HG03175 (cell line): ENCODE measurements around the gene SRSF3.
"Not testable (repeated sequence)": the region's sequence is repeated elsewhere in the genome, so short reads cannot be mapped to it uniquely, and the experiment has no call there.

ENCODE experiments used
- ATAC-seq: cut with Tn5 transposase; IDR thresholded peaks from one replicate; pipeline ENCODE4 v1.9.1; 2021; ENCODE audit warnings: mild to moderate bottlenecking, moderate library complexity; ENCODE audit not compliant: unreplicated experiment

Gene SRSF3

GRCh38 chr6:36594029-36594815 lies at the start of gene SRSF3:
TSS of gene SRSF3 (plus strand) at chr6:36594362. CDS start at chr6:36596763, 2,401 bp downstream.
- peak; percentile 76 for ATAC-seq

GRCh38 chr6:36545767-36546307 lies 48.3 kb upstream of the SRSF3 start:
- no peak for ATAC-seq

- ATAC-seq = no peak
Measured at GRCh38 chr6:36546308-36546919, 47.7 kb upstream of the SRSF3 start.

GRCh38 chr6:36546920-36547645 lies 47.1 kb upstream of the SRSF3 start, which contains the start of gene STK38:
TSS of gene STK38 (minus strand) at chr6:36547479. CDS start at chr6:36540202, 7,277 bp downstream.
- peak; percentile 90 for ATAC-seq

GRCh38 chr6:36547646-36548400 lies 46.3 kb upstream of the SRSF3 start:
- no peak for ATAC-seq

GRCh38 chr6:36548401-36548743 lies 45.8 kb upstream of the SRSF3 start:
- no peak for ATAC-seq

GRCh38 chr6:36550473-36551000 lies 43.6 kb upstream of the SRSF3 start:
- ATAC-seq = no peak

GRCh38 chr6:36555750-36556252 lies 38.4 kb upstream of the SRSF3 start:
- no peak for ATAC-seq

GRCh38 chr6:36556281-36556680 lies 37.9 kb upstream of the SRSF3 start:
- ATAC-seq = no peak

GRCh38 chr6:36559011-36559793 lies 35.0 kb upstream of the SRSF3 start:
- no peak for ATAC-seq

- ATAC-seq = no peak
Measured at GRCh38 chr6:36560822-36561221, 33.3 kb upstream of the SRSF3 start.

- no peak for ATAC-seq
Measured at GRCh38 chr6:36563237-36563927, 30.8 kb upstream of the SRSF3 start.

- ATAC-seq = no peak
Measured at GRCh38 chr6:36563928-36564284, 30.3 kb upstream of the SRSF3 start.

- no peak for ATAC-seq
Measured at GRCh38 chr6:36566418-36566905, 27.7 kb upstream of the SRSF3 start.

- ATAC-seq = no peak
Measured at GRCh38 chr6:36570264-36570663, 23.9 kb upstream of the SRSF3 start.

GRCh38 chr6:36571122-36572043 lies 22.8 kb upstream of the SRSF3 start:
- ATAC-seq = no peak

- ATAC-seq = not testable (repeated sequence)
Measured at GRCh38 chr6:36572353-36573311, 21.5 kb upstream of the SRSF3 start.
